IMR-90 (cell line): ENCODE results near the gene BICD2. TPM values are rescaled to one million over a fixed set of nuclear protein-coding genes. Genes with fewer than 3 reads are reported as not detected.

Experiments used
- ATAC-seq: fragments of 200-7000 bp; cut with Tn5 transposase; 2 replicates; pipeline ENCODE4 v1.9.1; 2020; ENCODE audit warnings: low read depth, mild to moderate bottlenecking, moderate library complexity
- BruUV-seq: library from RNA; stranded (reverse); fragments of 400-500 nt; replicated peaks from 2 replicates; lab custom pipeline; 2021; lab: Mats Ljungman, UMichigan
- CTCF ChIA-PET: fragments of 300-600 bp; formaldehyde crosslinking; extraction: SDS; loops from one replicate; lab custom pipeline; 2021; ENCODE audit warnings: antibody characterized with exemption; lab: Yijun Ruan, JAX
- POLR2A ChIA-PET: fragments of 300-600 bp; sonication (Branson Sonifier 250); formaldehyde crosslinking; loops from one replicate; lab custom pipeline; 2022; ENCODE audit warnings: antibody characterized with exemption; ENCODE audit not compliant: unreplicated experiment; lab: Charles Lee
- DNase-seq: peaks from one replicate; pipeline ENCODE4 v3.0.0; 2013
- H2AFZ ChIP-seq: replicated peaks from 2 replicates; pipeline ENCODE3; 2013; ENCODE audit warnings: low read length, mild to moderate bottlenecking; ENCODE audit not compliant: poor library complexity
- H2AK5ac ChIP-seq: 2 replicates; pipeline ENCODE4 v1.6.1; 2013; ENCODE audit warnings: low read depth, low read length, inconsistent platforms
- H2AK9ac ChIP-seq: replicated peaks from 2 replicates; pipeline ENCODE3; 2013; ENCODE audit warnings: mild to moderate bottlenecking, low read depth, low read length, moderate library complexity; ENCODE audit not compliant: poor library complexity
- H2BK120ac ChIP-seq: 2 replicates; pipeline ENCODE4 v1.6.1; 2013; ENCODE audit warnings: low read depth, low read length, inconsistent platforms
- H2BK15ac ChIP-seq: 3 replicates; pipeline ENCODE4 v1.6.1; 2013; ENCODE audit warnings: low read depth, low read length, inconsistent platforms
- H2BK20ac ChIP-seq: 2 replicates; pipeline ENCODE4 v1.6.1; 2013; ENCODE audit warnings: low read depth, mild to moderate bottlenecking, inconsistent platforms, low read length, moderate library complexity
- H2BK5ac ChIP-seq: 2 replicates; pipeline ENCODE4 v1.6.1; 2013; ENCODE audit warnings: mild to moderate bottlenecking, low read depth, low read length, inconsistent platforms; ENCODE audit not compliant: poor library complexity, severe bottlenecking
- H3K14ac ChIP-seq: replicated peaks from 2 replicates; pipeline ENCODE4 v1.6.1; 2013; ENCODE audit warnings: low read depth, low read length, inconsistent platforms
- H3K18ac ChIP-seq: 2 replicates; pipeline ENCODE4 v1.6.1; 2013; ENCODE audit warnings: low read depth, low read length, control low read depth
- H3K23ac ChIP-seq: 2 replicates; pipeline ENCODE4 v1.6.1; 2013; ENCODE audit warnings: low read depth, low read length, inconsistent platforms
- H3K27ac ChIP-seq: 2 replicates; pipeline ENCODE4 v1.5.1; 2013; ENCODE audit warnings: mild to moderate bottlenecking, control low read depth, low read length; ENCODE audit not compliant: insufficient read depth
- H3K27me3 ChIP-seq: 2 replicates; pipeline ENCODE4 v1.6.1; 2013; ENCODE audit warnings: low read length; ENCODE audit not compliant: control insufficient read depth, insufficient read depth
- H3K36me3 ChIP-seq: 2 replicates; pipeline ENCODE4 v1.6.1; 2013; ENCODE audit warnings: low read length, mixed read lengths; ENCODE audit not compliant: control insufficient read depth, insufficient read depth
- H3K4ac ChIP-seq: 2 replicates; pipeline ENCODE4 v1.6.1; 2013; ENCODE audit warnings: low read depth, low read length, inconsistent platforms
- H3K4me1 ChIP-seq: 2 replicates; pipeline ENCODE4 v1.6.1; 2013; ENCODE audit warnings: low read length, mixed read lengths; ENCODE audit not compliant: control insufficient read depth, insufficient read depth
- H3K4me2 ChIP-seq: 2 replicates; pipeline ENCODE4 v1.6.1; 2013; ENCODE audit warnings: low read depth, mild to moderate bottlenecking, control low read depth, low read length, moderate library complexity
- H3K4me3 ChIP-seq: 2 replicates; pipeline ENCODE4 v1.5.1; 2013; ENCODE audit warnings: low read depth, mild to moderate bottlenecking, control low read depth, low read length, moderate library complexity; ENCODE audit not compliant: insufficient read depth
- H3K56ac ChIP-seq: 2 replicates; pipeline ENCODE4 v1.6.1; 2013; ENCODE audit warnings: low read length, inconsistent platforms; ENCODE audit not compliant: insufficient read depth; ENCODE audit errors: extremely low read depth
- H3K79me1 ChIP-seq, 2 experiments: 2 replicates each; pipeline ENCODE4 v1.6.1; 2013; ENCODE audit warnings: low read length in 2 of 2, inconsistent platforms in 1 of 2, low read depth in 1 of 2
- H3K9ac ChIP-seq: 2 replicates; pipeline ENCODE4 v1.6.1; 2013; ENCODE audit warnings: low read depth, low read length, control low read depth
- H3K9me1 ChIP-seq: 2 replicates; pipeline ENCODE4 v1.6.1; 2013; ENCODE audit warnings: low read length, inconsistent platforms; ENCODE audit not compliant: insufficient read depth
- H3K9me3 ChIP-seq: 2 replicates; pipeline ENCODE4 v1.6.1; 2013; ENCODE audit warnings: low read length; ENCODE audit not compliant: control insufficient read depth, insufficient read depth
- H4K20me1 ChIP-seq: 2 replicates; pipeline ENCODE4 v1.6.1; 2013; ENCODE audit warnings: low read length, inconsistent platforms; ENCODE audit not compliant: insufficient read depth
- H4K5ac ChIP-seq: 2 replicates; pipeline ENCODE4 v1.6.1; 2013; ENCODE audit warnings: mild to moderate bottlenecking, low read depth, low read length, control low read depth
- H4K8ac ChIP-seq, 2 experiments: 2 replicates each; pipeline ENCODE4 v1.6.1; 2013; ENCODE audit warnings: low read depth in 2 of 2, low read length in 2 of 2, control low read depth in 1 of 2, inconsistent platforms in 1 of 2
- H4K91ac ChIP-seq: 2 replicates; pipeline ENCODE4 v1.6.1; 2013; ENCODE audit warnings: low read depth, low read length, inconsistent platforms; ENCODE audit not compliant: insufficient read depth
- BHLHE40 ChIP-seq: fragments of 150-350 bp; IDR thresholded peaks from 2 replicates; pipeline ENCODE4 v1.6.1; 2016; ENCODE audit warnings: mild to moderate bottlenecking, low read depth, low read length
- CHD1 ChIP-seq: IDR thresholded peaks from 2 replicates; pipeline ENCODE4 v1.6.1; 2012; ENCODE audit warnings: low read depth, low read length, improper control_type of control experiment
- MAZ ChIP-seq: IDR thresholded peaks from 2 replicates; pipeline ENCODE4 v1.6.1; 2012; ENCODE audit warnings: low read depth, mild to moderate bottlenecking, low read length, improper control_type of control experiment, moderate library complexity, borderline replicate concordance
- MXI1 ChIP-seq: IDR thresholded peaks from 2 replicates; pipeline ENCODE4 v1.6.1; 2012; ENCODE audit warnings: low read depth, mild to moderate bottlenecking, low read length, moderate library complexity, borderline replicate concordance
- RCOR1 ChIP-seq: IDR thresholded peaks from 2 replicates; pipeline ENCODE4 v1.6.1; 2012; ENCODE audit warnings: mild to moderate bottlenecking, low read length, improper control_type of control experiment; ENCODE audit not compliant: insufficient replicate concordance
- USF2 ChIP-seq: fragments of 150-350 bp; IDR thresholded peaks from 2 replicates; pipeline ENCODE4 v1.6.1; 2017; ENCODE audit warnings: mild to moderate bottlenecking, antibody characterized with exemption, low read length, low read depth
- WGBS, 2 experiments: methylation state at CpG; one replicate each; pipeline versions ENCODE4 v1.1.5 to v1.1.7; 2013; ENCODE audit warnings: missing lambda C conversion rate in 2 of 2; ENCODE audit not compliant: insufficient read length in 1 of 2; ENCODE audit errors: extremely low coverage in 2 of 2; 5-methylcytosine and 5-hydroxymethylcytosine counted together
- dilution Hi-C: fragments of 300-500 bp; cut with HindIII; formaldehyde crosslinking; loops from one replicate; pipeline ENCODE4 v1.14.3; 2018; ENCODE audit warnings: low sequenced_read_pairs; ENCODE audit not compliant: unreplicated experiment
- in situ Hi-C: fragments of 300-500 bp; cut with MboI; formaldehyde crosslinking; loops from 3 replicates; pipeline ENCODE4 v1.14.3; 2019; ENCODE audit warnings: low sequenced_read_pairs, inconsistent platforms, mixed read lengths
- intact Hi-C: fragments of 100-400 bp; cut with micrococcal nuclease; formaldehyde crosslinking; loops from 2 replicates; pipeline ENCODE4 v1.10.0; 2022
- polyA plus RNA-seq, 3 experiments: library from polyadenylated mRNA; depleted of rRNA; stranded (reverse); fragments of >200 nt; gene quantifications; 2 replicates each; pipeline ENCODE4 v1.2.3, GENCODE V29; 2012; ENCODE audit warnings: low replicate concordance in 1 of 3
- total RNA-seq: library from RNA; depleted of rRNA; stranded (reverse); fragments of >200 nt; gene quantifications from 2 replicates; pipeline ENCODE4 v1.2.3, GENCODE V29; 2012

Gene BICD2
- total and polyA plus RNA-seq, 2 of the 4 experiments (the other 2 are of a cell fraction), result 21.5 to 35.7 TPM

GRCh38 chr9:92740969-92741368 is 23.7 kb downstream of the BICD2 start:
- H3K79me1 ChIP-seq, result peaks cover 44 to 73% of the 10 kb centered on the region in 2 experiments
- H2BK20ac ChIP-seq, result no peak overlapping the region
- dilution Hi-C loops, result no loop called here
- no peak overlapping the region for H3K4me3 ChIP-seq
- no peak overlapping the region for H2AK9ac ChIP-seq
- POLR2A ChIA-PET, result no interaction called here
- no peak overlapping the region for H4K91ac ChIP-seq
- no peak overlapping the region for H3K56ac ChIP-seq
- peak overlapping the region; percentile 64 for H3K23ac ChIP-seq
- H3K4ac ChIP-seq, result peak overlapping the region; percentile 67
- peak overlapping the region; percentile 48 for H3K4me2 ChIP-seq
- no peaks in the 10 kb centered on the region for H3K9me3 ChIP-seq
- in situ Hi-C loops, result no loop called here
- no peak for TF ChIP-seq MXI1
- TF ChIP-seq MAZ, result no peak
- no peak for TF ChIP-seq BHLHE40
- TF ChIP-seq RCOR1, result no peak
- no peak for TF ChIP-seq USF2
- no peak for TF ChIP-seq CHD1
- H3K27me3 ChIP-seq, result no peaks in the 10 kb centered on the region
- peak overlapping the region; percentile 50; the same call in 1 of the 2 replicates for H2AK5ac ChIP-seq
- intact Hi-C loops, result no loop called here
- H3K14ac ChIP-seq, result peak overlapping the region; percentile 81
- no TSS peak for BruUV-seq
- H3K18ac ChIP-seq, result peak overlapping the region; percentile 63
- H3K27ac ChIP-seq, result peak overlapping the region; percentile 63; the same call in 1 of the 2 replicates
- peaks cover 74% of the 10 kb centered on the region for H4K20me1 ChIP-seq
- H2BK15ac ChIP-seq, result no peak overlapping the region
- H3K9me1 ChIP-seq, result peaks cover 48% of the 10 kb centered on the region
- DNase-seq, result no peak
- CTCF ChIA-PET, result no interaction called here
- peaks cover 16% of the 10 kb centered on the region for H3K4me1 ChIP-seq
- no peak overlapping the region for H2BK120ac ChIP-seq
- H2AFZ ChIP-seq, result no peak overlapping the region
- peak overlapping the region; percentile 33; the same call in 1 of the 2 replicates for H3K9ac ChIP-seq
- no CpG with 5 or more reads among the region's 3 CpGs for WGBS, 2 experiments
- no peaks in the 10 kb centered on the region for H3K36me3 ChIP-seq
- H4K5ac ChIP-seq, result peak overlapping the region; percentile 60
- peak overlapping the region in 1 of 2 experiments; percentile 24; a peak in 2 of 4 replicates for H4K8ac ChIP-seq
- no peak for ATAC-seq
- H2BK5ac ChIP-seq, result peak overlapping the region; percentile 63
